SK-N-SH treated with all-trans-retinoic acid at 6 μM for 48 hours (cell line): Measurements from ENCODE around the gene CREB3.

Experiments used
- ARNTL ChIP-seq: fragments of 450-650 bp; formaldehyde crosslinking; IDR thresholded peaks from 2 replicates; pipeline ENCODE4 v1.5.0; 2020; ENCODE audit warnings: low read depth, mild to moderate bottlenecking, moderate library complexity, borderline replicate concordance
- BACH2 ChIP-seq: fragments of 250-450 bp; sonication (Bioruptor Pico); IDR thresholded peaks from 2 replicates; pipeline ENCODE4 v1.9.0; 2021; ENCODE audit warnings: mild to moderate bottlenecking, borderline replicate concordance
- GLIS3 ChIP-seq: fragments of 250-450 bp; sonication (Bioruptor Pico); IDR thresholded peaks from 2 replicates; pipeline ENCODE4 v1.5.0; 2020; ENCODE audit warnings: mild to moderate bottlenecking, moderate library complexity
- PATZ1 ChIP-seq: fragments of 250-450 bp; sonication (Bioruptor Pico); IDR thresholded peaks from 2 replicates; pipeline ENCODE4 v1.8.0; 2020; ENCODE audit warnings: mild to moderate bottlenecking, moderate library complexity, borderline replicate concordance
- PPARA ChIP-seq: fragments of 250-450 bp; sonication (Bioruptor Pico); IDR thresholded peaks from 2 replicates; pipeline ENCODE4 v1.5.0; 2020; ENCODE audit warnings: mild to moderate bottlenecking, borderline replicate concordance
- TOX ChIP-seq: fragments of 250-450 bp; sonication (Bioruptor Pico); IDR thresholded peaks from 2 replicates; pipeline ENCODE4 v1.8.0; 2021; ENCODE audit warnings: mild to moderate bottlenecking, moderate library complexity, borderline replicate concordance
- ZFP3 ChIP-seq: fragments of 250-450 bp; sonication (Bioruptor Pico); IDR thresholded peaks from 2 replicates; pipeline ENCODE4 v1.5.0; 2020; ENCODE audit warnings: mild to moderate bottlenecking, moderate library complexity
- ZFP30 ChIP-seq: fragments of 450-650 bp; formaldehyde crosslinking; IDR thresholded peaks from 2 replicates; pipeline ENCODE4 v1.5.0; 2022; ENCODE audit warnings: mild to moderate bottlenecking, moderate library complexity
- ZNF70 ChIP-seq: fragments of 450-650 bp; formaldehyde crosslinking; IDR thresholded peaks from 2 replicates; pipeline ENCODE4 v1.5.0; 2020; ENCODE audit warnings: mild to moderate bottlenecking, moderate library complexity
- TF ChIP-seq, protein P1 (sequence below): fragments of 250-450 bp; sonication (Bioruptor Pico); IDR thresholded peaks from 2 replicates; pipeline ENCODE4 v1.8.0; 2021; ENCODE audit warnings: low read depth, mild to moderate bottlenecking, moderate library complexity, borderline replicate concordance

DNA sequence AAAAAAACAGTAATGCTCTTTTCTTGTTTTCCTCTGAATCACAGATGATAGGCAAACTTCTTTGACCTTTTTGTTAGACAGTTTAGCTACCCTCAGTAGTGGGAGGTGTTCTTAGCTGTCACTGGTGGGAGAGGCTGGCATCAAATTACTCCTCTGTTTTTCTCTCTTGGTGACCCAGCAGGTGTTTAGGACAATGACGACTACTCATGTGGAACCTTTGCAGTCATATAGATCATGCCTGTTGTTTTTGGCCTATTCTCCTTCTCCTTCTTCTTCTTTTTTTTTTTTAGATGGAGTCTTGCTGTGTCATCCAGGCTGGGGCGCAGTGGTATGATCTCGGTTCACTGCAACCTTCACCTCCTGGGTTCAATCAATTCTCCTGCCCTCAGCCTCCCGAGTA, 43.6 kb downstream of the CREB3 start:
- TF ChIP-seq ARNTL (CRISPR knock-in tag), result no peak
- no peak for TF ChIP-seq ZFP30 (CRISPR knock-in tag)
- no peak for TF ChIP-seq ZNF70
- TF ChIP-seq, protein P1, sequence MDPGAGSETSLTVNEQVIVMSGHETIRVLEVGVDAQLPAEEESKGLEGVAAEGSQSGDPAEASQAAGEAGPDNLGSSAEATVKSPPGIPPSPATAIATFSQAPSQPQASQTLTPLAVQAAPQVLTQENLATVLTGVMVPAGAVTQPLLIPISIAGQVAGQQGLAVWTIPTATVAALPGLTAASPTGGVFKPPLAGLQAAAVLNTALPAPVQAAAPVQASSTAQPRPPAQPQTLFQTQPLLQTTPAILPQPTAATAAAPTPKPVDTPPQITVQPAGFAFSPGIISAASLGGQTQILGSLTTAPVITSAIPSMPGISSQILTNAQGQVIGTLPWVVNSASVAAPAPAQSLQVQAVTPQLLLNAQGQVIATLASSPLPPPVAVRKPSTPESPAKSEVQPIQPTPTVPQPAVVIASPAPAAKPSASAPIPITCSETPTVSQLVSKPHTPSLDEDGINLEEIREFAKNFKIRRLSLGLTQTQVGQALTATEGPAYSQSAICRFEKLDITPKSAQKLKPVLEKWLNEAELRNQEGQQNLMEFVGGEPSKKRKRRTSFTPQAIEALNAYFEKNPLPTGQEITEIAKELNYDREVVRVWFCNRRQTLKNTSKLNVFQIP (CRISPR knock-in tag), result no peak
- no peak for TF ChIP-seq PATZ1 (CRISPR knock-in tag)
- TF ChIP-seq BACH2, result no peak
- TF ChIP-seq TOX (CRISPR knock-in tag), result no peak
- no peak for TF ChIP-seq GLIS3
- no peak for TF ChIP-seq ZFP3 (CRISPR knock-in tag)
- no peak for TF ChIP-seq PPARA (CRISPR knock-in tag)
